Measurements from ENCODE around the gene PTPRN2. TPM values are rescaled to one million over a fixed set of nuclear protein-coding genes. Genes with fewer than 3 reads are reported as not detected.
"Not testable (repeated sequence)": the region's sequence is repeated elsewhere in the genome, so short reads cannot be mapped to it uniquely, and the experiment has no call there.

Gene PTPRN2
- total RNA-seq, 1 donor from 2014 or later: 32.2 TPM

DNA sequence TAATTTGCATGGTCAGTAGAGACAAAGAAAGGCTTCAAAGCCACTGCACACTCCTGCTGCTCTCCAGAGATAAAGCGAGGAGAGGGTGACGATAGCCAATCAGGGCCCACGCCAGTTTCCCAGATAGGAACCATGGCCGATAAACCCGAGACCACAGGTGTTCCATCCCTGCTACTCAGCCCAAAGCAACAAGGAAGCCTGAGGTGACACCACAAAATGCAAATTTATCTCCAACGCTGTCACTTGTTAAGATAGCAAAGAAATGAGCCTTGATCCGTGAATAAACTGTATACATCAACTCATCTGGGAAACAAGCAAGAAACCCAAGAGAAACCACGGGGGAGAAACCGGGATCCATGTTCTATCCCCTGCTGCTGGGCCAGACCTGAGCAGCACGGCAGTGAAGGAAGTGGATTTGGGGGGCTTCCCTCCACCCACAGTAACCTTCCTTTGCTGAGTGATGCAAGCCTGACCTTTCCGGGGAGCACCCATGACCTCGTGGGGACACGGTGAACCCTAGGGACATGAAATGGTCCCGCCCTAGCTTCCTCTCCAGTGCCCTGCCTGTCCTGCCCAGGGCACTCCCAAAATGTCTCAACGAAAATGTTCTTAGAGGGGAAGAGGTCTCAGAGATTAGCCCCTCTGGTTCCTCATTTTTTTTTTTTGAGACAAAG is 164.6 kb downstream of the PTPRN2 start:
- no peaks in the 10 kb centered on the region for H3K27me3 Mint-ChIP-seq (ENCODE audit: low read depth)
- no peak overlapping the region for H3K4me3 Mint-ChIP-seq
- DNase-seq (ENCODE audit: low read depth, low spot score): no peak
- H3K36me3 Mint-ChIP-seq (ENCODE audit: low read depth): no peaks in the 10 kb centered on the region
- no peaks in the 10 kb centered on the region for H3K9me3 Mint-ChIP-seq
- no peaks in the 10 kb centered on the region for H3K4me1 Mint-ChIP-seq
- H3K27ac Mint-ChIP-seq (ENCODE audit: unreplicated experiment): no peak overlapping the region
- TF ChIP-seq, protein P1, sequence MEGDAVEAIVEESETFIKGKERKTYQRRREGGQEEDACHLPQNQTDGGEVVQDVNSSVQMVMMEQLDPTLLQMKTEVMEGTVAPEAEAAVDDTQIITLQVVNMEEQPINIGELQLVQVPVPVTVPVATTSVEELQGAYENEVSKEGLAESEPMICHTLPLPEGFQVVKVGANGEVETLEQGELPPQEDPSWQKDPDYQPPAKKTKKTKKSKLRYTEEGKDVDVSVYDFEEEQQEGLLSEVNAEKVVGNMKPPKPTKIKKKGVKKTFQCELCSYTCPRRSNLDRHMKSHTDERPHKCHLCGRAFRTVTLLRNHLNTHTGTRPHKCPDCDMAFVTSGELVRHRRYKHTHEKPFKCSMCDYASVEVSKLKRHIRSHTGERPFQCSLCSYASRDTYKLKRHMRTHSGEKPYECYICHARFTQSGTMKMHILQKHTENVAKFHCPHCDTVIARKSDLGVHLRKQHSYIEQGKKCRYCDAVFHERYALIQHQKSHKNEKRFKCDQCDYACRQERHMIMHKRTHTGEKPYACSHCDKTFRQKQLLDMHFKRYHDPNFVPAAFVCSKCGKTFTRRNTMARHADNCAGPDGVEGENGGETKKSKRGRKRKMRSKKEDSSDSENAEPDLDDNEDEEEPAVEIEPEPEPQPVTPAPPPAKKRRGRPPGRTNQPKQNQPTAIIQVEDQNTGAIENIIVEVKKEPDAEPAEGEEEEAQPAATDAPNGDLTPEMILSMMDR (conservative IDR thresholded peaks at IDR 0.05): no peak

DNA sequence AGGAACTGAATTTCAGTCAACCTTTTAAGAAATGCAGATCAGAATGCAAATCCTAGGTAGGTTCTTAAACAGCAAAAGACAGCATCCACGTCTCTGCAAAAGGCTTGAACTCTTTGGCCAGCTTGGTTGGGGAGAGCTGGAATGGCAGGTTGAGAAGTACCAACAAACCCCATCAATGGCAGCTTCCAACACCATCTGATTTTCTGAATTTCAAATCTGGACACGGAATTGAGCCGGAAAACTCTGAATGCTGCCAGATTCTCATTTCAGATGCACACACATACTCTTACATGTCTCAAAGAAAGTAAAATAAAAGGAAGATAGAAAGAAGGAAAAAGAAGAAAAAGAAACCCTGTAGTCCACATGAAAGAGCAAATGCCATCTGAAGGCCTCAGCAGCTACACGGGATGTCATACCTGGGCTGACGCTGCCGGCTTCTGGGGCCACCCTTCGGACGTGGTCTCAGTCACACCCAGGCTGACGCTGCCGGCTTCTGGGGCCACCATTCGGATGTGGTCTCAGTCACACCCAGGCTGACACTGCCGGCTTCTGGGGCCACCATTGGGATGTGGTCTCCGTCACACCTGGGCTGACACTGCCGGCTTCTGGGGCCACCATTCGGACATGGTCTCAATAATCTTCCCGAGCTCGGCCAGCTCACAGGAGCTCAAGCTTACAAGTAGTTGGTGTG is 165.3 kb downstream of the PTPRN2 start:
- Mint-ChIP-seq H3K27me3 (ENCODE audit: low read depth) (no peaks in the 10 kb centered on the region), H3K4me3 (no peak overlapping the region), H3K27ac (ENCODE audit: unreplicated experiment) (no peak overlapping the region), H3K36me3 (ENCODE audit: low read depth) (no peaks in the 10 kb centered on the region), H3K9me3 (peaks cover 2% of the 10 kb centered on the region), H3K4me1 (no peaks in the 10 kb centered on the region)
- TF ChIP-seq, protein P1 (conservative IDR thresholded peaks at IDR 0.05): no peak
- no peak for DNase-seq (ENCODE audit: low read depth, low spot score)

DNA sequence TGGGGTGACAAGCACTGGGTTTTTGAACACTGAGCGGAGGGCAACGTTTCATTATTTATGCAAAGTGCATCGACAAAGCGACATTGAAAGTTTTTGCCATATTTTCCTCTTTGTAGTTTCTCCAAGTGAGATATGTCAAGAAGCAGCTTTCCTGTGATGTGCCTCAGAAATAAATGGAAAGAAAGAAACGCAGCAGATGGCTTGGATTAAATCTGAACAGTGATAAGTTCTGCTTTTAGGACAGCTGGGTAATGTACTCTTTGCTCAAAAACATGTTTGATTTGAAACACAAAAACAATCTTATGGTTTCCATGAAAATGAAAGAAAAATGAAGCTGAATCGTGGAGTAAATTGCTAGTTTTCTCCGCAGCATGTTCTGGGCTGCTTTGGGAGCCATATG is 166.3 kb downstream of the PTPRN2 start:
- Mint-ChIP-seq H3K4me3 (no peak overlapping the region), H3K9me3 (peaks cover 6% of the 10 kb centered on the region), H3K27me3 (ENCODE audit: low read depth) (no peaks in the 10 kb centered on the region), H3K36me3 (ENCODE audit: low read depth) (no peaks in the 10 kb centered on the region), H3K27ac (ENCODE audit: unreplicated experiment) (peak overlapping the region; percentile 50), H3K4me1 (no peaks in the 10 kb centered on the region)
- TF ChIP-seq, protein P1 (conservative IDR thresholded peaks at IDR 0.05): no peak
- DNase-seq (ENCODE audit: low read depth, low spot score): no peak

DNA sequence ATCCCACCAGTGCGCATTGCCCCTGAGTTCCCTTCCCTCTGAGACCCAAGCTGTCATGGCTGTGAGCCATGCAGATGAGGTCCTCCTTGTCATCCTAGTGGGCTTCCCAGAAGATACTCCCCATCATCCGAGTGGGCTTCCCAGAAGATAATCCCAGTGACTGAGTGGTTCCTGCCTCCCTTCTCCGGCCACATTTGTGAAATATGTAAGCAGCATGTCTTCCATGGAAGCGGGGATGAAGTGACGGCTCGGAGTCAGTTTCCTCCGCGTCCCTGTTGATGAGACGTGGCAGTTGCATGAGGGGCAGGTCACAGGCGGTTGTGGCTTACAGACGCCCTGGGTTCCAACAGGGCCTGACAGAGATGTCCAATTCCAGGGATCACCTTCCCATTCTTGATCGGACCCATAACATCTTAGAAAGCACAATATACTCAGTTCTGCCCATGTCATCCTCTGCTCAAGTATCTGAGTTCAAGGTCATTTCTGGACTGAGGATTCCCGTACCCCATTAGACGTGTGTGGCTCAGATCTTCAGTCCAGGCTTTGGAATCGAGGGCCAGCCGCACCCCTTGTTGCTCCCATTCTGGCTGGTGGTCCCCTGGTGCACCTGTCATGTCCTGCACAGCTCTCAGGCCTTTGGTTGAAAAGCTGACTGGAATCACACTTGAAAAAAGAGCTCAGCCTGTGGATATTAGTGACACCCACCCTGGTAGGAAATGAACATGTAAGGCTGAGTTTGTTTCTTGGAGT is 166.9 kb downstream of the PTPRN2 start:
- DNase-seq (ENCODE audit: low read depth, low spot score): no peak
- H3K36me3 Mint-ChIP-seq (ENCODE audit: low read depth): no peaks in the 10 kb centered on the region
- H3K27ac Mint-ChIP-seq (ENCODE audit: unreplicated experiment): peak overlapping the region; percentile 50
- TF ChIP-seq, protein P1 (conservative IDR thresholded peaks at IDR 0.05): no peak
- H3K9me3 Mint-ChIP-seq: peaks cover 8% of the 10 kb centered on the region
- no peaks in the 10 kb centered on the region for H3K4me1 Mint-ChIP-seq
- H3K4me3 Mint-ChIP-seq: no peak overlapping the region
- no peaks in the 10 kb centered on the region for H3K27me3 Mint-ChIP-seq (ENCODE audit: low read depth)

DNA sequence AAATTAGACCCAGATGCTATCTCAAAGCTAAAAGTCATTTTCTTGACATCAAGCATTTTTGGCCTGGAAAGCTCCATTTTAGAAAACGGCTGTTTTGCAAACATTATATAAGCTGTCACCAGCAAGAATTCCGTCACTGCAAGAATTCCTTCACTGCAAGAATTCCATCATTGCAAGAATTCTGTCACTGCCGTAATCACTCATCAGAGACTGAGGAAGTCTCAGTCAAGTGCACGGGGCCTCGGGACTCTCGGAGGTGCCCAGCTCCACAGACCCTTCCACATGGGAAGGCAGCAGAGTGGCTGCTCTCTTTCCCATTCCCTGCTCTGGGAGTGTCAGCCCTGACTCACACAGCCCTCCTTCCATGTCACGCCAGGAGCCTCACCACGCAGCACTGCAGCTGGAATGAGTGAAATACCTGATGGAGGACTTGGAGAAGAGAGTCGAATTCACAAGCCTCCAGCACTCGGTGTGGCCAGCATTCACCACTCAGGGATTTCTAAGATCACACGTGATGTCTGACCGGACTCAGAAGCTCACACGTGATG is 168.3 kb downstream of the PTPRN2 start:
- DNase-seq (ENCODE audit: low read depth, low spot score): no peak
- Mint-ChIP-seq H3K4me1 (peaks cover 9% of the 10 kb centered on the region), H3K4me3 (no peak overlapping the region), H3K36me3 (ENCODE audit: low read depth) (no peaks in the 10 kb centered on the region), H3K9me3 (peaks cover 8% of the 10 kb centered on the region), H3K27me3 (ENCODE audit: low read depth) (no peaks in the 10 kb centered on the region), H3K27ac (ENCODE audit: unreplicated experiment) (no peak overlapping the region)
- TF ChIP-seq, protein P1 (conservative IDR thresholded peaks at IDR 0.05): no peak

DNA sequence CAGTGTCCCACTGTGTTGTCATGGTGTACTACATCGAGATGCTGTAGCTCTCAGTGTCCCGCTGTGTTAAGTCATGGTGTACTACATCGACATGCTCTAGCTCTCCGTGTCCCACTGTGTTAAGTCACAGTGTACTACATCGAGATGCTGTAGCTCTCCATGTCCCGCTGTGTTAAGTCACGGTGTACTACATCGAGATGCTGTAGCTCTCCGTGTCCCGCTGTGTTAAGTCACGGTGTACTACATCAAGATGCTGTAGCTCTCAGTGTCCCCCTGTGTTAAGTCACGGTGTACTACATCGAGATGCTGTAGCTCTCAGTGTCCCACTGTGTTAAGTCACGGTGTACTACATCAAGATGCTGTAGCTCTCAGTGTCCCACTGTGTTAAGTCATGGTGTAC is 169.2 kb downstream of the PTPRN2 start:
- not testable (repeated sequence) for H3K27ac Mint-ChIP-seq (ENCODE audit: unreplicated experiment); H3K27me3 Mint-ChIP-seq (ENCODE audit: low read depth); H3K4me3 Mint-ChIP-seq; DNase-seq (ENCODE audit: low read depth, low spot score); H3K9me3 Mint-ChIP-seq; H3K36me3 Mint-ChIP-seq (ENCODE audit: low read depth)
- H3K4me1 Mint-ChIP-seq: peaks cover 14% of the 10 kb centered on the region
